ENCODE data around the gene CNTD1.

The CNTD1 gene

GRCh38 chr17:42781639-42782165 lies 17.0 kb upstream of the CNTD1 start:
- peaks cover 2% of the 10 kb centered on the region for H3K36me3 ChIP-seq (ENCODE audit: control insufficient read depth, insufficient read depth, low read length)
- no peak overlapping the region for H3K4me3 ChIP-seq (ENCODE audit: low read length)
- no peaks in the 10 kb centered on the region for H3K79me2 ChIP-seq (ENCODE audit: control insufficient read depth, insufficient read depth, low read length)
- H4K5ac ChIP-seq (ENCODE audit: low read length), result no peak overlapping the region
- H2AK5ac ChIP-seq (ENCODE audit: low read length), result no peak overlapping the region
- no peaks in the 10 kb centered on the region for H3K79me1 ChIP-seq (ENCODE audit: low read length)
- H3K56ac ChIP-seq (ENCODE audit: low read length), result no peak overlapping the region
- no peak overlapping the region for H3K4ac ChIP-seq (ENCODE audit: low read depth, low read length)
- DNase-seq, result no peak
- H3K27ac ChIP-seq (ENCODE audit: low read depth, low read length), result no peak overlapping the region
- no peak overlapping the region for H3K4me2 ChIP-seq (ENCODE audit: low read length)
- peaks cover 6% of the 10 kb centered on the region for H3K27me3 ChIP-seq (ENCODE audit: insufficient read depth, low read length, poor library complexity)
- H3K23ac ChIP-seq (ENCODE audit: low read length), result no peak overlapping the region
- peaks cover 3% of the 10 kb centered on the region for H3K4me1 ChIP-seq (ENCODE audit: control insufficient read depth, low read depth, low read length)
- no CpG with 5 or more reads among the region's 10 CpGs for WGBS (ENCODE audit: extremely low coverage, insufficient coverage, low lambda C conversion rate)
- H3K18ac ChIP-seq (ENCODE audit: low read length), result no peak overlapping the region
- no peak overlapping the region for H3K9ac ChIP-seq (ENCODE audit: low read length)
- no peak overlapping the region for H2BK120ac ChIP-seq (ENCODE audit: low read depth, low read length)
- no peak overlapping the region for H2BK5ac ChIP-seq (ENCODE audit: low read length)
- no peak overlapping the region for H2BK15ac ChIP-seq (replicated peaks; ENCODE audit: low read depth)
- H4K8ac ChIP-seq (ENCODE audit: low read depth, low read length), result no peak overlapping the region

GRCh38 chr17:42782166-42783061 lies 16.2 kb upstream of the CNTD1 start:
- no peak for DNase-seq
- WGBS (ENCODE audit: extremely low coverage, insufficient coverage, low lambda C conversion rate), result no CpG with 5 or more reads among the region's 29 CpGs
- H3K56ac ChIP-seq (ENCODE audit: low read length), result no peak overlapping the region
- no peak overlapping the region for H3K27ac ChIP-seq (ENCODE audit: low read depth, low read length)
- H4K5ac ChIP-seq (ENCODE audit: low read length), result no peak overlapping the region
- no peaks in the 10 kb centered on the region for H3K79me2 ChIP-seq (ENCODE audit: control insufficient read depth, insufficient read depth, low read length)
- H3K4ac ChIP-seq (ENCODE audit: low read depth, low read length), result no peak overlapping the region
- peaks cover 3% of the 10 kb centered on the region for H3K4me1 ChIP-seq (ENCODE audit: control insufficient read depth, low read depth, low read length)
- no peak overlapping the region for H3K18ac ChIP-seq (ENCODE audit: low read length)
- H3K23ac ChIP-seq (ENCODE audit: low read length), result no peak overlapping the region
- H3K4me2 ChIP-seq (ENCODE audit: low read length), result no peak overlapping the region
- no peak overlapping the region for H2BK15ac ChIP-seq (replicated peaks; ENCODE audit: low read depth)
- no peak overlapping the region for H2AK5ac ChIP-seq (ENCODE audit: low read length)
- H4K8ac ChIP-seq (ENCODE audit: low read depth, low read length), result no peak overlapping the region
- H2BK120ac ChIP-seq (ENCODE audit: low read depth, low read length), result no peak overlapping the region
- H3K36me3 ChIP-seq (ENCODE audit: control insufficient read depth, insufficient read depth, low read length), result peaks cover 2% of the 10 kb centered on the region
- H3K4me3 ChIP-seq (ENCODE audit: low read length), result no peak overlapping the region
- no peak overlapping the region for H3K9ac ChIP-seq (ENCODE audit: low read length)
- H3K27me3 ChIP-seq (ENCODE audit: insufficient read depth, low read length, poor library complexity), result peaks cover 6% of the 10 kb centered on the region
- H3K79me1 ChIP-seq (ENCODE audit: low read length), result no peaks in the 10 kb centered on the region
- no peak overlapping the region for H2BK5ac ChIP-seq (ENCODE audit: low read length)

DNA sequence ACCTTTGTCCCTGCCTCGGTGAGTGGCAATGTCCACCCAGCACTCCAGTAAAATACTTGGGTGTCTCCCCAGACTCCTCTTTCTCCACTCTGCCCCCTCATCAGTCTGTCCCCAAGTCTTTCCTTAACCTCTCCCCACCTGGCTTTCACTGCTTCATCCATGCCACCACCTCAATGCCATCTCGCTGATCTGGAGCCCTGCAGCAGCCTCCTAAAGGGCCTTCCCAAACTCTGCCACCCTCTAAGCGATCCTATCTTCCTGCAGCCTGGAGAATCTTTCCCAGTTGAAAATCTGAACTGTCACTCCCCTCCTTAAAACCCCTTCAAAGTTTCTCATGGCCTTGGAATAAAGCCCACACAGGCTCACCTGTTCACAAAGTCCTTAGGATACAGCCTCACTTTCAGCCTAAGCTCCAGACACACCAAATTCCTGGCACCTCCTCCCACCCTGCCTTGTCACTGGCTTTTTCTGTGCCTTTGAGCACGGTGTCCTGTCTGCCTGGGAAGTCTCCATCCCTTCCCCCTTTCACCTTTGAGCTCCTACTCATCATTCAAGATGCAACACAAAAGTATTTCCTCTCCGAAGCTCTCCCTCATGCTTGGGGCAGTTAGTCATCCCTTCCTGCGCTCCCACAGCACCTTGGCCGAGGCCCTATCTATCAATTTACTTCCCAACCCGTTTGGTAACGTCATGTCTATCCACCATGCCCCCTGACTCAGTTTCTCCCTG lies 15.4 kb upstream of the CNTD1 start:
- no peak overlapping the region for H2BK5ac ChIP-seq (ENCODE audit: low read length)
- no peaks in the 10 kb centered on the region for H3K79me1 ChIP-seq (ENCODE audit: low read length)
- WGBS (ENCODE audit: extremely low coverage, insufficient coverage, low lambda C conversion rate), result no CpG with 5 or more reads among the region's 9 CpGs
- H2BK15ac ChIP-seq (replicated peaks; ENCODE audit: low read depth), result no peak overlapping the region
- H3K23ac ChIP-seq (ENCODE audit: low read length), result no peak overlapping the region
- H3K18ac ChIP-seq (ENCODE audit: low read length), result no peak overlapping the region
- no peak overlapping the region for H3K4me2 ChIP-seq (ENCODE audit: low read length)
- H3K4me1 ChIP-seq (ENCODE audit: control insufficient read depth, low read depth, low read length), result peaks cover 3% of the 10 kb centered on the region
- H3K27ac ChIP-seq (ENCODE audit: low read depth, low read length), result peak overlapping the region; percentile 6
- DNase-seq, result peak; percentile 80
- peaks cover 6% of the 10 kb centered on the region for H3K27me3 ChIP-seq (ENCODE audit: insufficient read depth, low read length, poor library complexity)
- no peak overlapping the region for H2BK120ac ChIP-seq (ENCODE audit: low read depth, low read length)
- no peak overlapping the region for H3K4me3 ChIP-seq (ENCODE audit: low read length)
- no peak overlapping the region for H4K5ac ChIP-seq (ENCODE audit: low read length)
- no peak overlapping the region for H3K9ac ChIP-seq (ENCODE audit: low read length)
- no peaks in the 10 kb centered on the region for H3K79me2 ChIP-seq (ENCODE audit: control insufficient read depth, insufficient read depth, low read length)
- no peak overlapping the region for H2AK5ac ChIP-seq (ENCODE audit: low read length)
- no peak overlapping the region for H4K8ac ChIP-seq (ENCODE audit: low read depth, low read length)
- no peak overlapping the region for H3K56ac ChIP-seq (ENCODE audit: low read length)
- peaks cover 2% of the 10 kb centered on the region for H3K36me3 ChIP-seq (ENCODE audit: control insufficient read depth, insufficient read depth, low read length)
- no peak overlapping the region for H3K4ac ChIP-seq (ENCODE audit: low read depth, low read length)

DNA sequence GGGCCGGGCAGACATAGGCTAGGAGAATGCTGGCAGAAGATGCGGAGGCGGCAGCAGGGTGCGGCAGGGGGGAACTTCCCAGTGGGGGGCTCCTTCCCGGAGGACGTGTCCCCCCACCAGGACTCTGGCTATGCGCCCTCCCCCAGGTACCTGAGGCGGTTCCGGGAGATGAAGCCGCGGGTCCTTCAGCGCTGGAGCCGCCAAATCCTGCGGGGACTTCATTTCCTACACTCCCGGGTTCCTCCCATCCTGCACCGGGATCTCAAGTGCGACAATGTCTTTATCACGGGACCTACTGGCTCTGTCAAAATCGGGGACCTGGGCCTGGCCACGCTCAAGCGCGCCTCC lies 14.9 kb upstream of the CNTD1 start:
- Histone ChIP-seq H3K27me3 (ENCODE audit: insufficient read depth, low read length, poor library complexity) (peaks cover 6% of the 10 kb centered on the region), H2AK5ac (ENCODE audit: low read length) (no peak overlapping the region), H2BK120ac (ENCODE audit: low read depth, low read length) (no peak overlapping the region), H3K56ac (ENCODE audit: low read length) (no peak overlapping the region), H3K23ac (ENCODE audit: low read length) (no peak overlapping the region), H2BK5ac (ENCODE audit: low read length) (no peak overlapping the region), H2BK15ac (replicated peaks; ENCODE audit: low read depth) (no peak overlapping the region), H3K4me3 (ENCODE audit: low read length) (no peak overlapping the region), H4K8ac (ENCODE audit: low read depth, low read length) (no peak overlapping the region), H3K18ac (ENCODE audit: low read length) (no peak overlapping the region), H3K36me3 (ENCODE audit: control insufficient read depth, insufficient read depth, low read length) (no peaks in the 10 kb centered on the region), H3K9ac (ENCODE audit: low read length) (no peak overlapping the region), H4K5ac (ENCODE audit: low read length) (no peak overlapping the region), H3K27ac (ENCODE audit: low read depth, low read length) (peak overlapping the region; percentile 6), H3K79me2 (ENCODE audit: control insufficient read depth, insufficient read depth, low read length) (no peaks in the 10 kb centered on the region), H3K4me1 (ENCODE audit: control insufficient read depth, low read depth, low read length) (peaks cover 3% of the 10 kb centered on the region), H3K79me1 (ENCODE audit: low read length) (no peaks in the 10 kb centered on the region), H3K4ac (ENCODE audit: low read depth, low read length) (no peak overlapping the region), H3K4me2 (ENCODE audit: low read length) (no peak overlapping the region)
- WGBS (ENCODE audit: extremely low coverage, insufficient coverage, low lambda C conversion rate), result no CpG with 5 or more reads among the region's 22 CpGs
- DNase-seq, result no peak

DNA sequence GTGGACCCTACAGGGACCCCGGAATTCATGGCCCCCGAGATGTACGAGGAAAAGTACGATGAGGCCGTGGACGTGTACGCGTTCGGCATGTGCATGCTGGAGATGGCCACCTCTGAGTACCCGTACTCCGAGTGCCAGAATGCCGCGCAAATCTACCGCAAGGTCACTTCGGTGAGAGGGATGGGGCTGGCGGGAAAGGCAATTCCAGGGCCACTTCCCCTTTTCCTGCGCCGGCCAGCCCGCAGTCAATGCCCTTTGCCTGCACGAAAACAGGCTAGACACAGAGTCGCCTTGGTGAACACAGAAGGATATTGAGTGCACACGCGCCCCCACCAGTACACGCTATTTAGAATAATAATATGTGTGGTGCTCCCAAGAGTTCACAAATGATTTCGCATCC lies 14.3 kb upstream of the CNTD1 start:
- WGBS (ENCODE audit: extremely low coverage, insufficient coverage, low lambda C conversion rate), result no CpG with 5 or more reads among the region's 25 CpGs
- no peak overlapping the region for H3K18ac ChIP-seq (ENCODE audit: low read length)
- H3K4me2 ChIP-seq (ENCODE audit: low read length), result no peak overlapping the region
- H3K23ac ChIP-seq (ENCODE audit: low read length), result no peak overlapping the region
- H3K56ac ChIP-seq (ENCODE audit: low read length), result no peak overlapping the region
- H2AK5ac ChIP-seq (ENCODE audit: low read length), result no peak overlapping the region
- no peak overlapping the region for H2BK5ac ChIP-seq (ENCODE audit: low read length)
- peaks cover 6% of the 10 kb centered on the region for H3K27me3 ChIP-seq (ENCODE audit: insufficient read depth, low read length, poor library complexity)
- no peak overlapping the region for H3K27ac ChIP-seq (ENCODE audit: low read depth, low read length)
- no peak overlapping the region for H2BK120ac ChIP-seq (ENCODE audit: low read depth, low read length)
- no peak overlapping the region for H4K5ac ChIP-seq (ENCODE audit: low read length)
- H3K79me2 ChIP-seq (ENCODE audit: control insufficient read depth, insufficient read depth, low read length), result no peaks in the 10 kb centered on the region
- H3K9ac ChIP-seq (ENCODE audit: low read length), result no peak overlapping the region
- H3K79me1 ChIP-seq (ENCODE audit: low read length), result no peaks in the 10 kb centered on the region
- H3K4ac ChIP-seq (ENCODE audit: low read depth, low read length), result no peak overlapping the region
- DNase-seq, result no peak
- no peaks in the 10 kb centered on the region for H3K36me3 ChIP-seq (ENCODE audit: control insufficient read depth, insufficient read depth, low read length)
- H3K4me3 ChIP-seq (ENCODE audit: low read length), result no peak overlapping the region
- H2BK15ac ChIP-seq (replicated peaks; ENCODE audit: low read depth), result no peak overlapping the region
- H3K4me1 ChIP-seq (ENCODE audit: control insufficient read depth, low read depth, low read length), result peaks cover 3% of the 10 kb centered on the region
- no peak overlapping the region for H4K8ac ChIP-seq (ENCODE audit: low read depth, low read length)

Measured in mesendoderm (in vitro differentiated cells).